Embryonic facial prominence (tissue), 1 donor: ENCODE results near the gene PTMS.

Experiments
- DNase-seq: peaks from one replicate; pipeline ENCODE4 v3.0.0-alpha.2; 2016; ENCODE audit errors: extremely low spot score

PTMS gene

DNA sequence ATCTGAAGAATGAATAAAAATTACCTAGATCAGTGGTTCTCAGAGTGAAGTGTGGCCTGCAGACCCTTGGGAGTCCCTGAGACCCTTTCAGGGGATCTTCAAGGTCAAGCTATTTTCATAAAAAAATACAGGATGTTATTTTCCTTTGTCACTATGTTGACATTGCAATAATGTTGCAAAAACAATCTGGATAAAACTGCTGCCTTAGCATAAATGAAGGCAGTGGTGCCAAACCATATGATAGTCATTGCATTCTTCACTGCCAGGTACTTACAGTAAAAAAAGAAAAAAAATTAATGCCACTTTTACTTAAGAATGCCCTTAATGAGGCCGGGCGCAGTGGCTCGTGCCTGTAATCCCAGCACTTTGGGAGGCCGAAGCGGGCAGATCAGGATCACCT lies 21.1 kb downstream of the PTMS start:
- DNase-seq = no peak

DNA sequence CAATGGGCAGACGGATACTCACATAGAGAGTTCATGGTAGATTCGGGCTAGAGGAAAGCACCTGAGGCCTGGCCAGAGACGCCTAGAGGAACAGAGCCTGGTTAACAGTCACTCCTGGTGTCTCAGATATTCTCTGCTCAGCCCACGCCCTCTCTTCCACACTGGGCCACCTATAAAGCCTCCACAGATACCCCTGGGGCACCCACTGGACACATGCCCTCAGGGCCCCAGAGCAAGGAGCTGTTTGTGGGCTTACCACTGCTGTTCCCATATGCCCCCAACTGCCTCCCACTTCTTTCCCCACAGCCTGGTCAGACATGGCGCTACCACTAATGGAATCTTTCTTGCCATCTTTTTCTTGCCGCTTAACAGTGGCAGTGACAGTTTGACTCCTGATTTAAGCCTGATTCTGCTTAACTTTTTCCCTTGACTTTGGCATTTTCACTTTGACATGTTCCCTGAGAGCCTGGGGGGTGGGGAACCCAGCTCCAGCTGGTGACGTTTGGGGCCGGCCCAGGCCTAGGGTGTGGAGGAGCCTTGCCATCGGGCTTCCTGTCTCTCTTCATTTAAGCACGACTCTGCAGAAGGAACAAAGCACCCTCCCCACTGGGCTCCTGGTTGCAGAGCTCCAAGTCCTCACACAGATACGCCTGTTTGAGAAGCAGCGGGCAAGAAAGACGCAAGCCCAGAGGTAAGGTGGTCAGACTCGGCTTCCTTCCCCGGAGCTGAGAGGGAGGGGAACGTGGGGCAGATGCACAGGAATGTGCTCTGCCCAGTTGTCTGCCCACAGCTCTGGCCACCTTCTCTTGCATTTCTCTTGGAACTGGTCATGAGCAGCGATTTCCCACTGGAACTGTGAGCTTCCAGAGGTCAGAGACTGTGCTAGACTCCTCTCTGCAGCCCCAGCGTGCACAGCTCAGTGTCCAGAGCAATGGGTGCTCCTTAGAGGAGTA lies 23.1 kb downstream of the PTMS start, which contains the start of gene CD4:
Gene CD4 (plus strand): TSS at position 557 of the 953 bp plus-strand sequence. CDS start 10,611 bp downstream, outside the sequence.
- no peak for DNase-seq

DNA sequence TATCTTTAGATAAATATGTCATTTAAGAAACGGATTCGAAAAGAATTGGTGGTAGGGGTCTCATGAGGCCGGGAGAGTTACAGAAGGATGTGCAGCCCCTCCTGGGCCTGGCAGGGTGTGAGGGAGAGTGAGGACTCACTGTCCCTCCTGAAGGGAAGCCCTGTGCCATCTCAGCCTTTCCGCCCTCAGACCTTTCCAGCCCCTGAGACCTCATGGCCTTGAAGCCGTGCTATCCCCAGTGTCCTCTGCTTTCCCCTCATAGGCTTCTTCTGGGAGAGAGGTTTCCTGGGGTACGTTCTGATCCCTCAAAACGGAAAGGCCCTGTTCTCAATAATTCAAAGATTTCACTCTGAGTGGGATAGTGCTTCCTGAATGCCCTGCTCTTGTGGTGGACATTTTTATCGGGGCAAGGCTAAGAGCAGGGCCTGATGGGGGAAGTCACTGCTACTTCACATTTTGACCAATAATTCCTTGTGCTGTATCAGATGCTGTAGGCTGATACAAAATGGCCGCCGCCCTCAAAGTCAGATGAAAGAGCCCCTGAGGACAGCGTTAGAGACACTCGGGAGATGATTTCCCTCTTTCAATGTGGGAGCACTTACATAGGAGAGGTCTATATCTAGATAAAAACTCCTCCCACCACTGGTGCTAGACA lies 24.5 kb downstream of the PTMS start:
- no peak for DNase-seq

GRCh38 chr12:6791931-6792520 lies 25.9 kb downstream of the PTMS start:
- no peak for DNase-seq

- DNase-seq = no peak
Measured at GRCh38 chr12:6792522-6793201, 26.5 kb downstream of the PTMS start.

- DNase-seq = no peak
Measured at GRCh38 chr12:6795088-6795487, 28.9 kb downstream of the PTMS start.

GRCh38 chr12:6796576-6796975 lies 30.4 kb downstream of the PTMS start:
- DNase-seq = no peak

DNA sequence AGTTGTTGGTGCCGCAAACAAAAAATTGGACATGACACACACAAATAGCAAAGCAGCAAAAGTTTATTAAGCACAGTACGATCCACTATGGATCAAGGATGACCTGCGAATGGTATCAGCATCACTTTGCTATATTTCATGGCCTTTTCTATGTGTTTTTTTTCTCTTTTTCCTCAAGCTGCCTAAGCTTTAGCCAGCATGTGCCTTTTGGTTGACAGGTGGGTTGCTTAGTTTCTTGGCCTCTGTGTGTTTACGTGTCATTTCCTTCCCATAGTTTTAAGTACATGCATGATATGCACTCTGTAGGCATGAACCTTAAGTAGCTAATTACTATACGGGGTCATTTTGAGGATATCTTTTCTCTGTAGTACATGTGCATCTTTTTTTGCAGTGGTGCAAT lies 33.0 kb downstream of the PTMS start:
- no peak for DNase-seq

GRCh38 chr12:6807170-6807569 lies 41.0 kb downstream of the PTMS start:
- DNase-seq = no peak

- DNase-seq = no peak
Measured at GRCh38 chr12:6809056-6809455, 42.9 kb downstream of the PTMS start.

GRCh38 chr12:6810758-6811157 lies 44.6 kb downstream of the PTMS start:
- DNase-seq = no peak

- DNase-seq = no peak
Measured at GRCh38 chr12:6813363-6813762, 47.2 kb downstream of the PTMS start.

- DNase-seq = no peak
Measured at GRCh38 chr12:6816598-6816997, 50.4 kb downstream of the PTMS start.

GRCh38 chr12:6817098-6817497 lies 50.9 kb downstream of the PTMS start:
- DNase-seq = no peak

DNA sequence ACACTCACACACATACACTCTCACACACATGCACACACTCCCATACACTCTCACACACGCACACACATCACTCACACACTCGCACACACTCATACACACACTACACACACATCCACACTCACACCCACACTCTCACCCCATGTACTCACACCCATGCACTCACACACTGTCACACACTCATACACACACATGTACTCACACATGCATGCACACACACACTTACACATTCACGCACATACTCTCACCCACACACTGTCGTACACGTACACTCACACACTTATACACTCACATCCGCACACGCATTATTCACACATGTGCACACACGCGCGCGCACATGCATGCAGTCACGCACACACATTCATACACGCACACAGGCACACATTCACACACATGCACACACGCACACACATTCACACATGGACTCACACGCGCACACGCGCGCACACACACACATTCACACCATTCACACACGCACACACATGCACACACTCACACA lies 51.5 kb downstream of the PTMS start:
- DNase-seq = no peak

DNA sequence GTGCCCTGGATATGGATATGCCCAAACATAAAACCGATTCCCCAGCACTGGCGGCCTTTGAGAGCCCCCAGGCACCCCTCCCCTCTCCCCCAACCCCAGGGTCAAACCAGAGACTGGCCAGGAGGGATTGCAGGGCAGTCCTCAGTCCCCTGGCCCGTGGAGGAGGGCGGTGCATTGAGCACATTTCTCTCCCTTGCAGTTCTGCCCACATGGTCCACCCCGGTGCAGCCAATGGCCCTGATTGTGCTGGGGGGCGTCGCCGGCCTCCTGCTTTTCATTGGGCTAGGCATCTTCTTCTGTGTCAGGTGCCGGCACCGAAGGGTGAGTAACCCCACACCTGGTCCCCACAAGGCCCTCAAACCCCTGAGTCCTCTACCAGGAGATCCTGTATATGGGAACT lies 52.1 kb downstream of the PTMS start:
- DNase-seq = no peak

DNA sequence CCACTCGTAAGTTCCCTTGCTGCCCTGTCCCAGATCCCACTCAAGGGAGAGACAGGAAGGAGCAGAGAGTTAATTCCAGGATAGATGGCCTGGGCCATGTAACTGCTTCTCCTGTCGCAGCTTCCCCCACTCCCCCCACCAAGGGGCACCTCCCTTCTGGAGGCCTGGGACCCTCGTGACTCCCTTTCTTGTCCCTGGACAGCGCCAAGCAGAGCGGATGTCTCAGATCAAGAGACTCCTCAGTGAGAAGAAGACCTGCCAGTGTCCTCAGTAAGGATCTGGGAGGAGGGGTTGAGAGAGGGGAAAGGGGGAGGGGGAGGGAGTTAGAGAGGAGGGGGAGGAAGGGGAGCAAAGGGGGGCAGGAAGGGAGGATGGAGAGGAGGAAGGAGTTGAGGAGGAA lies 52.5 kb downstream of the PTMS start:
- no peak for DNase-seq

DNA sequence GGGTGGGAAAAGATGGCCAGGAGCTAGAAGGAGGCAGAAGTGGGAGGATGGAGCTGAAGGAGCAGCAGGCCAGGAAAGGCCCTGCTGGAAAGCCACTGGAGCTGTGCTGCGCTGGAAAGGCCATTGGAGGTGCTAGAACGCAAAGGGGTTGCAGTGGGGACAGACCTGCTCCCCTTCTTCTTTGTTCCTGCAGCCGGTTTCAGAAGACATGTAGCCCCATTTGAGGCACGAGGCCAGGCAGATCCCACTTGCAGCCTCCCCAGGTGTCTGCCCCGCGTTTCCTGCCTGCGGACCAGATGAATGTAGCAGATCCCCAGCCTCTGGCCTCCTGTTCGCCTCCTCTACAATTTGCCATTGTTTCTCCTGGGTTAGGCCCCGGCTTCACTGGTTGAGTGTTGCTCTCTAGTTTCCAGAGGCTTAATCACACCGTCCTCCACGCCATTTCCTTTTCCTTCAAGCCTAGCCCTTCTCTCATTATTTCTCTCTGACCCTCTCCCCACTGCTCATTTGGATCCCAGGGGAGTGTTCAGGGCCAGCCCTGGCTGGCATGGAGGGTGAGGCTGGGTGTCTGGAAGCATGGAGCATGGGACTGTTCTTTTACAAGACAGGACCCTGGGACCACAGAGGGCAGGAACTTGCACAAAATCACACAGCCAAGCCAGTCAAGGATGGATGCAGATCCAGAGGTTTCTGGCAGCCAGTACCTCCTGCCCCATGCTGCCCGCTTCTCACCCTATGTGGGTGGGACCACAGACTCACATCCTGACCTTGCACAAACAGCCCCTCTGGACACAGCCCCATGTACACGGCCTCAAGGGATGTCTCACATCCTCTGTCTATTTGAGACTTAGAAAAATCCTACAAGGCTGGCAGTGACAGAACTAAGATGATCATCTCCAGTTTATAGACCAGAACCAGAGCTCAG lies 53.2 kb downstream of the PTMS start:
- DNase-seq = no peak

DNA sequence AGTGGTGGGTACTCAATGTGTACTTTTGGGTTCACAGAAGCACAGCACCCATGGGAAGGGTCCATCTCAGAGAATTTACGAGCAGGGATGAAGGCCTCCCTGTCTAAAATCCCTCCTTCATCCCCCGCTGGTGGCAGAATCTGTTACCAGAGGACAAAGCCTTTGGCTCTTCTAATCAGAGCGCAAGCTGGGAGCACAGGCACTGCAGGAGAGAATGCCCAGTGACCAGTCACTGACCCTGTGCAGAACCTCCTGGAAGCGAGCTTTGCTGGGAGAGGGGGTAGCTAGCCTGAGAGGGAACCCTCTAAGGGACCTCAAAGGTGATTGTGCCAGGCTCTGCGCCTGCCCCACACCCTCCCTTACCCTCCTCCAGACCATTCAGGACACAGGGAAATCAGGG lies 54.0 kb downstream of the PTMS start:
- DNase-seq = no peak
